Uterus (tissue), 2 donors: ENCODE data around the gene FGD6.

Experiments used
- POLR2A ChIP-seq, 2 donors: fragments of 450-650 bp; IDR thresholded peaks; one replicate each; pipeline ENCODE4 v1.6.1; 2016; ENCODE audit warnings: antibody characterized with exemption in 2 of 2, mild to moderate bottlenecking in 1 of 2, moderate library complexity in 1 of 2
- TF ChIP-seq, protein P1 (sequence below), 4 experiments: fragments of 200-600 bp in 2 of 4; fragments of 450-650 bp in 2 of 4; sonication (generic) in 2 of 4; IDR thresholded peaks; one replicate each; pipeline ENCODE4 v1.5.1; 2016 to 2019; ENCODE audit warnings: antibody characterized with exemption in 4 of 4, mild to moderate bottlenecking in 2 of 4, moderate library complexity in 1 of 4

DNA sequence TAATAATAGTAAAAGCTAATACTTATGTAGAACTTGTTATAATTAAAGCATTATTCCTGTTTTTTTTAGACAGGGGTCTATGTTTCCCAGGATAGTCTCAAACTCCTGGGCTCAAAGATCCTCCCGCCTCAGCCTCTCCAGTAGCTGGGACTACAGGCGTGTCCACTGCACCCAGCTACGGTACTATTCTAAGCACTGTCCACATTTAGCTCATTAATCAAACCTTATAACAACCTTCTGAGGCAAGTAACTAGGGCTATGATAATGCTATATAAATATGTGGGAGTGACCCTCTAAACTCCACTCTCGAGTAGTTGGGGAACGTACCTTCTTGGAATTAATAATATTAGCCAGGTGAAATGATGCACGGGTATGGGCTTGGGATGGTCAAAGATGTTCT lies 83.2 kb downstream of the FGD6 start:
- TF ChIP-seq, protein P1, sequence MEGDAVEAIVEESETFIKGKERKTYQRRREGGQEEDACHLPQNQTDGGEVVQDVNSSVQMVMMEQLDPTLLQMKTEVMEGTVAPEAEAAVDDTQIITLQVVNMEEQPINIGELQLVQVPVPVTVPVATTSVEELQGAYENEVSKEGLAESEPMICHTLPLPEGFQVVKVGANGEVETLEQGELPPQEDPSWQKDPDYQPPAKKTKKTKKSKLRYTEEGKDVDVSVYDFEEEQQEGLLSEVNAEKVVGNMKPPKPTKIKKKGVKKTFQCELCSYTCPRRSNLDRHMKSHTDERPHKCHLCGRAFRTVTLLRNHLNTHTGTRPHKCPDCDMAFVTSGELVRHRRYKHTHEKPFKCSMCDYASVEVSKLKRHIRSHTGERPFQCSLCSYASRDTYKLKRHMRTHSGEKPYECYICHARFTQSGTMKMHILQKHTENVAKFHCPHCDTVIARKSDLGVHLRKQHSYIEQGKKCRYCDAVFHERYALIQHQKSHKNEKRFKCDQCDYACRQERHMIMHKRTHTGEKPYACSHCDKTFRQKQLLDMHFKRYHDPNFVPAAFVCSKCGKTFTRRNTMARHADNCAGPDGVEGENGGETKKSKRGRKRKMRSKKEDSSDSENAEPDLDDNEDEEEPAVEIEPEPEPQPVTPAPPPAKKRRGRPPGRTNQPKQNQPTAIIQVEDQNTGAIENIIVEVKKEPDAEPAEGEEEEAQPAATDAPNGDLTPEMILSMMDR (IDR thresholded peaks at IDR 0.05), result no peak
- no peak for TF ChIP-seq POLR2A (IDR thresholded peaks at IDR 0.05)
